GM12872 (cell line): Measurements from ENCODE around the gene FBXL17.

Experiments
- CTCF ChIP-seq: IDR thresholded peaks from 3 replicates; pipeline ENCODE4 v1.5.1; 2011; ENCODE audit warnings: low read depth, mild to moderate bottlenecking, low read length, moderate library complexity; ENCODE audit not compliant: insufficient read depth

The FBXL17 gene

GRCh38 chr5:107977550-107978071 is 404.3 kb downstream of the FBXL17 start:
- no peak for TF ChIP-seq CTCF

DNA sequence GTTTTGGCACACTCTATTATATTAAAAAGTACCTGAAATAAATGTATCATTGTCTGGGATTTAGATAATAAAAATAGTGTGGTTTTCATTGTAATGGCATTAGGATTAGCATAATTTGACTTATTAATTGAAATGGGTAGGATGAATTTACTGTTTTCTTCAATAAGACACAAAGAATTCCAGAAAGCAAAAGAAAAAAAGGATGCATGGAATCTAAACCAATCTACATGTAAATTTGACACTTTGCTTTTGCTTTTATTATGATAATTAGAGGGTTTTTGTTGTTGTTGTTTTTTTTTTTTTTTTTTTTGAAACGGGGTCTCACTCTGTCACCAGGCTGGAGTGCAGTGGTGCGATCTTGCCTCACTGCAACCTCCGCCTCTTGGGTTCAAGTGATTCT is 406.3 kb downstream of the FBXL17 start:
- no peak for TF ChIP-seq CTCF

DNA sequence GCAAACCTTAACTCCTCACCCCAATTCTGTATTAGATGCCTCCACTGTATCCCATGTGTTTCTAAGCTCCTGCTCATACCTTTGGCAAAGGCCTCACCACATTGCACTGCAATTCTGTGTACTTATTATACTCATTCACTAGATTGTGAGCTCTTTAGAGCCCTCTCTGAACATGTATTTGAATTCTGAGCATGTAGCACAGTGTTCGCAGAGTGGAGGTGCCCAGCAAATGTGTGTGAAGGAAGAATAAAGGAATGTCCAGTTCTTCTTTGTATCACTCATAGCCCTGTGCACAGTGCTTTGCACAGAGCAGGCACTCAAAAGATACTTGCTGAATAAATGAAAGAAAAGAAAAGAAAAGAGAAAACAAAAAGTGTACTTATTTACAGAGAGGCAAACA is 410.1 kb downstream of the FBXL17 start:
- TF ChIP-seq CTCF = no peak

DNA sequence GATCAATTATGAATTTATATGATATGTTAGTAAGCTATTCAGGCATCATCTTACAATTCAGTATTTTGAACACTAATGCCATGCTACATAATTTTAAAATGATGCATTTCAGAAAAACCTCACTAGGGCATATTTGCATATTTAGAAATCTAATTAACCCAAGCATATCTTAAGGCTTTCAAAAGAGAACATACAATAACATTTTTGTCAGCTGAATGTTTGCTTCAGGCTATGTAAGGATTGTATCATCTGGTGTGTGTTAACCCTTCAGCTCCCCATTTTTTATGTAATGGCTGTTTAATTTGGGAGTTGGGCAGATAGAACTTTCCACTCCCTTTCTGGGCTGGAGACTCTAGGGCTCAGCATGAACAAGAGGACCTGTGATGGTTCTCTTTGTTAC is 412.1 kb downstream of the FBXL17 start:
- no peak for TF ChIP-seq CTCF

DNA sequence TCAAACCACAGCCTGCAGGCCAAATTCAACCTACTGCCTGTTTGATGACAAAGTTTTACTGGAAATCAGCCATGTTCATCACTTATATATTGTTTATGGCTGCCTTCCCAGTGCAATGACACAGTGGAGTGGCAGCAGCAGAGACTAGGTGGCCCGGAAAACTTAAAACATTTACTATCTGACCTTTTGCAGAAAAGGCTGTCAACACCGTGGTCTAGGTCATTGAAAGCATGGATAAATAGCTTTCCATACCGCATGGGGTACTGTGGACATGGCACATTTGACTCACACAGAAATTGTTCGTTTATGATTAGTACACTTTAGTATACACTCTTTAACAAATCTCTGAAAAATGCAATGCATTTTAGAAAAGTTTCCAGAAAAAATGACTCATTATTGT is 412.9 kb downstream of the FBXL17 start:
- TF ChIP-seq CTCF = no peak

- TF ChIP-seq CTCF = no peak
Observed at GRCh38 chr5:107968406-107968843, 413.5 kb downstream of the FBXL17 start.

DNA sequence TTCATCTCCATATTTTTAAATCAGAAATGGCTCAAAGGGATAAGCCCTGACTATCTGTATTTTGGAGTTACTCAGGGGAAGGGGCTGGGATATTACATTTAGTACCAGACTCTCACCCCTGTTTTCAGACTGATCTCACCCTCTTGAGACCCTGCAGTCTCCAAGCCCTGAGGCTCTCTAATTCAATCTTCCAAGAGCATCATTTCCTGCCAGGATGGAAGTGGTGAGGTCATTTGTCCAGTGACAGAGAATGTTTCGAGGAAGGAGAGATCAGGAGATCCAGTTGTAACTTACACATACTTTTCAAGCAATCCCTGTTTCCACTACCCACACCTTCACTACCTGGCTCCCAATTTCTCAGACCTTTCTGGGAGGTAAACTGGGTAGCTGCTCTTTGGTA is 415.7 kb downstream of the FBXL17 start:
- no peak for TF ChIP-seq CTCF
